ENCODE measurements around the gene TEDDM1.

DNA sequence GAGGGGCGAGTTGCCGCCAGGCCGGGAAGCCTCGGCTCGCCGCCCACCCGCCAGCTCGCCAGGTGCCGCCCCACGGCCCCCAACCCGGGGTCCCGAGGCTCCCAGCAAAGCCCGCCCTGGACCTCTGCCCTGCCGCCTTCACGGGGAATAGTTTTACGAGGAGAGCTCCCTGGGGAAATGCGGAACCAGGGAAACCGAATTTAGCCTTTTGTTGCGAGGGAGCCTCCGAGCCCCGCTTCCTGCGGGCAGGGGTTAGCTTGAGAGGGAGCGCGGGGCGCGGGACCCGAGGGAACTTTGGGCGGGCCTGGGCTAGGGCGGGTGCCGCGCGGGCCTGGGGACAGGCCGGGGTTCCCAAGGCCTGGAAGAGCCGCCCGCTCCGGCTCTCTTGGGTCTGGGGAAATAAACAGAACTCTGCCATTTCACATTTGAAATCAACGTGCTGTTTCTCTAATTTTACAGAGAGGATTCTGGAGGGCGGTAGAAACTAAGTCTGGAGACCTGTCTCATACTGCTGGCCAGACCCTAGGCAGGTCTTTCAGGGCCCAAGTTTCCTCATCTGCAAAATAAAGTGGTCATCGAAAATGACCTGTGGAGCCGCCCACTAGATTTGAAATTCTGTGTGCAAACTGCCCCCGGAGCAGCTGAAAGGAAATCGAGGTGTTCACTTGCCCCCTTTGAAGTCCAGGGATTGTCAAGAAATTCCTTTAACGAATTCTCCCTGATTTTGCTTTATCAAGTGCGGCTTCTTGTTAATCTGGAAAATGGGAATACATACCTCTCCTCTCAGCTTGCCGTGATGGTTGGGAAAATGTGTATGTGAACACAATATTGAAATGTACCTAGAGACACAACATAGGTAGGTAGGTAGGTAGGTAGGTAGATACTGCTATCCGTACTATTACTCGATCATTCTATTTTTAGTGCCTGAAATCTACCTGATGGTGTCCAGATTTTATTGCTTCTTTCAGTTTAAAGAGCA is 8.1 kb downstream of the TEDDM1 start:
- TF ChIP-seq, protein P1, sequence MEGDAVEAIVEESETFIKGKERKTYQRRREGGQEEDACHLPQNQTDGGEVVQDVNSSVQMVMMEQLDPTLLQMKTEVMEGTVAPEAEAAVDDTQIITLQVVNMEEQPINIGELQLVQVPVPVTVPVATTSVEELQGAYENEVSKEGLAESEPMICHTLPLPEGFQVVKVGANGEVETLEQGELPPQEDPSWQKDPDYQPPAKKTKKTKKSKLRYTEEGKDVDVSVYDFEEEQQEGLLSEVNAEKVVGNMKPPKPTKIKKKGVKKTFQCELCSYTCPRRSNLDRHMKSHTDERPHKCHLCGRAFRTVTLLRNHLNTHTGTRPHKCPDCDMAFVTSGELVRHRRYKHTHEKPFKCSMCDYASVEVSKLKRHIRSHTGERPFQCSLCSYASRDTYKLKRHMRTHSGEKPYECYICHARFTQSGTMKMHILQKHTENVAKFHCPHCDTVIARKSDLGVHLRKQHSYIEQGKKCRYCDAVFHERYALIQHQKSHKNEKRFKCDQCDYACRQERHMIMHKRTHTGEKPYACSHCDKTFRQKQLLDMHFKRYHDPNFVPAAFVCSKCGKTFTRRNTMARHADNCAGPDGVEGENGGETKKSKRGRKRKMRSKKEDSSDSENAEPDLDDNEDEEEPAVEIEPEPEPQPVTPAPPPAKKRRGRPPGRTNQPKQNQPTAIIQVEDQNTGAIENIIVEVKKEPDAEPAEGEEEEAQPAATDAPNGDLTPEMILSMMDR (IDR thresholded peaks at IDR 0.05), result no peak
- no peak for TF ChIP-seq POLR2A (IDR thresholded peaks at IDR 0.05)
